Right hindlimb (tissue), 1 donor: Measurements from ENCODE around the gene PRSS27.
"Not testable (repeated sequence)": the region's sequence is repeated elsewhere in the genome, so short reads cannot be mapped to it uniquely, and the experiment has no call there.

ENCODE experiments used
- DNase-seq: peaks from one replicate; pipeline ENCODE4 v3.0.0-alpha.2; 2018

PRSS27 gene

GRCh38 chr16:2707368-2708289 is 12.4 kb downstream of the PRSS27 start:
- no peak for DNase-seq

DNA sequence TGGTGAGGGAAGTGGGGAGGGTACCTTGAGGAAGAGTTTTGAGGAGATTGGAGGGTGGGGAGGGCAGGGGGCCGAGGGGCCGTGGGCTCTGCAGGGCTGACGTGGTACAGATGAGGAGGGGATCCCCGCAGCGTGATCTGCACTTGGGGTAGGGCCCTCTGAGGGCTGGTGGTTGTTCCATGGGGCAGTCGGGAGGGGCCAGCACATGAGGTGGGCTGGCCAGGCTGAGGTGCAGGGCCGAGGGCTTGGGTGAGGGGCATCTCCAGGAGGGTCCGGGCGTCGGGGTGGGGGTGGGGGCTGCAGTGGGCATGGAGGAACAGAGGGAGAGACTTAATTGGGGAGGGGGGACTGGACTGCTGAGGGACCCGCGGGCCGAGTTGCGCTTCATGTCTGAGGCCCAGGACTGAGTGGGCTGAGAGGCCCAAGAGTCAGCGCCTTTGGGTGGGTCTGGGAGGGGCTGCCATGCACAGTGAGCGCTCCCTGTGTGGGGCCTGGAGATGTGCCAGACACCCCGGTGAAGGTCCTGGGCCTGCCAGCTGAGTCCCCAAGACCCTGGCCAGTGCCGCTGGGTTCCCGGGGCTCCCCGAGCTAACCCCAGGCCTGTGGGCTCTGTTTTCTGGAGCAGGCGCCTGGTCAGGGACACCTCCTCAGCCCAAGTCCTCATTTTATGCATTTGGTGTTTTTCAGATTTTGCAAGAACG is 13.3 kb downstream of the PRSS27 start:
- DNase-seq = no peak

- DNase-seq = no peak
Measured at GRCh38 chr16:2706085-2706484, 13.9 kb downstream of the PRSS27 start.

DNA sequence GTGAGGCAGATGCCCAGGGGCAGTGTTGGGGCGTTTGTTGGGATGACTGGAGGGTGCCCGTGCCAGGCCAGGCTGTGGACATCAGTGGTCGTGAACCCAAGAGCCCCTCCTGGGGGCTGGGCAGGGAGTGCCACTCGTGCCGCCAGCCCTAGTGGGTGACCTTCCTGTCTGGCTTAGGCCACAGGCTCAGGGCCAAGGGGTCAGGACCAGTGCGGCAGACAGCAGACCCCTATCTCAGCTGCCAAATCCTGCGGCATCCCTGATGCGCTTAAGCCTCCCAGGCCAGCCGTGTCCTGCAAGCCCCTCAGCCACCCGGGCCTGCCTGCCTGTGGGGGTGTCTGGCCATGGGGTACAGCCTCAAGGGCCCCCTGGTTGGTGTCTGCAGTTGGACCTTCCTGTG is 14.7 kb downstream of the PRSS27 start:
- no peak for DNase-seq

- DNase-seq = no peak
Measured at GRCh38 chr16:2704983-2705275, 15.1 kb downstream of the PRSS27 start.

- peak; percentile 11 for DNase-seq
Measured at GRCh38 chr16:2704166-2704982, 15.7 kb downstream of the PRSS27 start.

- no peak for DNase-seq
Measured at GRCh38 chr16:2702871-2703745, 16.9 kb downstream of the PRSS27 start.

- no peak for DNase-seq
Measured at GRCh38 chr16:2702438-2702825, 17.6 kb downstream of the PRSS27 start.

DNA sequence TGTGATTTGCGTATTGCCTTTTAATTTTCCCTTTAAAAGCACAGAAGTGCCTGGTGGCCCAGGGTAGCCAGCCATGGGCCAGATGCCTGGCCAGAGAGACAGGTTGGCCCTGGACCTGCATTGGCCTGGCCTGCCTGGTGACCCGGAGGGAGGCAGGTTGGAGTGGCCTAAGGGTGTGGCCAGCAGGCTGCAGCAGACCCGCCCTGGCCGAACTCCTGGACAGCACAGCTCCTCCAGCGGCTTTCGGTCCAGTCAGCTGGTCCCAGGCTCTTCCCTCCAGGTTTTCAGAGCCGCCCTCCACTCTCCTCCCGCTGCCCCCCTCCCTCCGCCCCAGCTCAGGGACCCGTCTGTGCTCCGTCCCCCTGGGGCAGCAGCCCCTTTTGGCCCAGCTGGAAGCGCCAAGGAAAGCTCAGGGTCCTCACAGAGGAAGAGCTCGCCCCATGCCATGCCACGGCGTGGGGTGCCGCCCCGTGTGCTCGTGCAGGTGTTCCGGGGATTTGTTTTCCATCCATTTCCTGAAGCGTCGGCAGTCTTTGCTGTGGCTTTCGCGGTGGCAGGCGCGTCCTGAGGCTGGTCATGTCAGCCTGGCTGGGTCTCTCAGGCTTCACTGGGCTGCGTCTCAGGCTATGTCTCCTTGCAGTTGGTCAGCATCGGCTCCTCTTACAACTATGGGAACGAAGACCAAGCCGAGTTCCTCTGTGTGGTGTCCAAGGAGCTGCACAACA is 18.1 kb downstream of the PRSS27 start:
- DNase-seq = no peak

GRCh38 chr16:2701272-2701671 is 18.8 kb downstream of the PRSS27 start:
- DNase-seq = no peak

- no peak for DNase-seq
Measured at GRCh38 chr16:2700786-2701185, 19.2 kb downstream of the PRSS27 start.

DNA sequence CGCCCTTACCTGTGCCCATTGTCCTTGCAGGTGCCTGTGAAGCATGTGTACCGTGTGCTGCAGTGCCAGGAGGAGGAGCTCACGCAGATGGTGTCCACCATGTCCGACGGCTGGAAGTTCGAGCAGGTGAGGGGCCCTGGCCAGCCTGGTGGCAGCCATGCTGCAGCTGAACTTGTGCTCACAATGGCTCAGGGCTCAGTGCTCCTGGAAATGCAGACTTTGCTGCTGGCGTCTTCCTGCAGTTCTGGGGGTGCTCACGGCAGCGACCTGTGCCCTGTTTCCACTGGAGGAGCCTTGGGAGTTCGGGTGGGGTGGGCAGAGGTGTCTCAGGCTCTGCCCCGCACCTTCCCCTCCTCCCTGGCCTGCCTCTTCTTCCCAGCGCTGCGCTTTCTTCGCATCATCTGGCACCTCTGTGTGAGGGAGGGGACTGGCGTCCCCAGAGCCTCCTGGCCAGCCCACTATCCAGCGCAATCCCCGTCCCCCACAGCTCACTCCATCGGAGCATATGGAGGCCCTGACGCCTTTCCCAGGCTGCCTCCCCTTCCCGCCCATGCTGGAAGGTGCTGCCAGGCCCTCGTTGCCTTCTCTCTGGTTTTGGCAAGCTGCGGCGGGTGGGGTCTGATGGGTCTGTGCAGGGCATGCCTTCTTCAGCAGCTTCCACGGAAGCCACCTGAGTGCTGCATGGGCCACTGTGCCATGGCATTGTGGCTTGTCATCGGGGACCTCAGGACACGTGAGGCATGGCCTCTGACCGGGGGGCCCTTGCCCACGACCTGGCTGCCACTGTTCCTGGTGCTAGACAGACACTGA is 20.0 kb downstream of the PRSS27 start:
- DNase-seq = no peak

GRCh38 chr16:2698965-2699750 is 20.9 kb downstream of the PRSS27 start:
- DNase-seq = no peak

GRCh38 chr16:2698103-2698870 is 21.7 kb downstream of the PRSS27 start:
- DNase-seq = no peak

DNA sequence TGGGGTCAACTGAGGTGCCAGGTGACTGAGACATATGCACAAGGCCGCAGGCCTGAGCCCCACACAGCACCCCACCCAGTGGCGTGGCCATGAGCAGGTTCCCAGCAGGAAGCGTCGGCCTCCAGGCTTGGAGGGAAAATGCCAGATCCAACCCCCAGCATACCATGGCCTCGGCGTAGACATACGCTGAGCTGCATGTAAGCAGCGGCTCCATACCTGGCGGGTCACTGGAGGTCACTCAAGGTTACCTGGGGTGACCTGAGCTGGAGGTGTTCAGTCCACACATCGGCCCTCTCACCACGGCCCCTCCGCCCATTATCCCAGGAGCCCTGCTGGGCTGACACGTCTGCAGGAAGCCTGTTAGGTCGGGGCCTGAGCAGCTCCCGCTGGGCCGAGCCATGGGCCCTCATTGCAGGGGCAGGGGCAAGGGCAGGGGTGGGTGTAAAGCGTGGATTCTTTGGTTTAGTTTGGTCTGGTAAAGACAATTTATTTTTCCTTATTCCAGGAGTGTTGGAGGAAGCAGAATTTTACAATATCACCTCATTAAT is 22.5 kb downstream of the PRSS27 start:
- DNase-seq = no peak

GRCh38 chr16:2696601-2697250 is 23.3 kb downstream of the PRSS27 start:
- not testable (repeated sequence) for DNase-seq

DNA sequence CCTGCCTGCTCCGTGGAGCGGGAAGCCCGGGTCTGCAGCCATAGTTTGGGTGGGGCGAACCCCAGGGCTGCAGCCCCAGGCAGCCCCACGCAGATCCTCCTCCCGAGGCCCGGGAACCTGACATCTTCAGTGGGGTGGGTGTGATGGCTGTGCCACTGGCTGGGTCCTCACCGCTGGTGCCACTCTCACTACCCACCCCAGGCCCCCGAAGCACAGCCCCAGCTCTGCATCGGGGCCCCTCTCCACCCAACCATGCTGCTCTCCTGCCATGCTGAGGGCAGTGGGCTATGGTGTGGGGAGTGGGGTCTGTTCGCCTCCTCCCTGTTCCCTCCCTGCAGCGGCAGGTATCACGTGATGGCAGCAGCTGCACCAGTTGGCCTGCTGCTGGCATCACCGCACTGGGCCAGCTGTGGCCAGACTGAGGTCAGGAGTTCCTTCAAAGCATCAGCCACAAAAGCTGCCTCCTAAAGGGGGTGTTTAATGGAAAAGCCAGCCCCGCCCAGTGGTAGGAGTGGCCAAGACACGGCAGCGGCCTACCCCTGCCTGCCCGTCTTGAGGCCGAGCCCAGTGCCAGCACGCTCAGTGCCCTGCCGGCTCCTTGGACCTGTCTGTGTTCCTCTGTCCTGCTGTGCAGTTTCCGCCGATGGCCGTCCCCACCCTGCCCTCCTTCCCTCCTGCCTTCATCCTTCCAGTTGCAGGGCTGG is 26.9 kb downstream of the PRSS27 start:
- peak; percentile 66 for DNase-seq
